HCT116 (cell line): ENCODE results near the gene CFAP46. TPM values are rescaled to one million over a fixed set of nuclear protein-coding genes. Genes with fewer than 3 reads are reported as not detected.

ENCODE experiments used
- ATAC-seq: fragments of 200-7000 bp; cut with Tn5 transposase; 2 replicates; pipeline ENCODE4 v1.9.1; 2020; ENCODE audit warnings: mild to moderate bottlenecking, moderate library complexity
- BruUV-seq: library from RNA; stranded (reverse); fragments of 400-500 nt; replicated peaks from 2 replicates; lab custom pipeline; 2021; lab: Mats Ljungman, UMichigan
- CTCF ChIA-PET: fragments of 300-600 bp; sonication (Branson Sonifier 250); formaldehyde crosslinking; loops from one replicate; lab custom pipeline; 2021; ENCODE audit warnings: antibody characterized with exemption; lab: Charles Lee
- POLR2A ChIA-PET: fragments of 300-600, 350-600 bp; sonication (Branson Sonifier 250); formaldehyde crosslinking; loops from one replicate; lab custom pipeline; 2021; ENCODE audit warnings: antibody characterized with exemption; lab: Charles Lee
- RAD21 ChIA-PET, 2 experiments: fragments of 300-600 bp; sonication (Branson Sonifier 250); formaldehyde crosslinking; loops; one replicate each; lab custom pipeline; 2023; ENCODE audit warnings: low total read pairs in 2 of 2; ENCODE audit not compliant: uncharacterized antibody in 2 of 2, unreplicated experiment in 2 of 2, low non-redundant PET in 1 of 2; lab: Charles Lee
- DNase-seq: peaks from one replicate; pipeline ENCODE4 v3.0.0-alpha.2; 2010; ENCODE audit warnings: low read depth, low spot score
- H2AFZ ChIP-seq: fragments of 200-600 bp; shearing (Covaris generic), sonication (generic); 2 replicates; pipeline ENCODE4 v1.6.1; 2017; ENCODE audit warnings: low read depth, mixed run types, mixed read lengths, antibody characterized with exemption, low read length; ENCODE audit not compliant: poor library complexity, severe bottlenecking
- H3K27ac ChIP-seq: 2 replicates; pipeline ENCODE4 v1.5.1; 2012; ENCODE audit warnings: low read depth, low read length
- H3K27me3 ChIP-seq: fragments of 200-600 bp; sonication (generic); 2 replicates; pipeline ENCODE4 v1.6.1; 2016; ENCODE audit warnings: mixed run types, low read length, mixed read lengths; ENCODE audit not compliant: insufficient read depth
- H3K36me3 ChIP-seq, 2 experiments: fragments of 200-500 bp in 1 of 2; fragments of 200-600 bp in 1 of 2; sonication (Bioruptor generic) in 1 of 2; sonication (generic) in 1 of 2; 2 replicates each; pipeline versions ENCODE4 v1.5.1 to v1.6.1; 2014 to 2016; ENCODE audit warnings: low read length in 2 of 2, inconsistent platforms in 1 of 2, mixed read lengths in 1 of 2, mixed run types in 1 of 2; ENCODE audit not compliant: insufficient read depth in 2 of 2, control insufficient read depth in 1 of 2
- H3K4me1 ChIP-seq, 2 experiments: fragments of 200-600 bp in 1 of 2; sonication (generic) in 1 of 2; 2 replicates each; pipeline versions ENCODE4 v1.5.1 to v1.6.1; 2012 to 2017; ENCODE audit warnings: low read length in 2 of 2, inconsistent platforms in 1 of 2, mild to moderate bottlenecking in 1 of 2, mixed read lengths in 1 of 2, mixed run types in 1 of 2, moderate library complexity in 1 of 2; ENCODE audit not compliant: insufficient read depth in 2 of 2, control insufficient read depth in 1 of 2
- H3K4me2 ChIP-seq: fragments of 200-600 bp; sonication (generic); 2 replicates; pipeline ENCODE4 v1.6.1; 2017; ENCODE audit warnings: mixed run types, low read length, mixed read lengths
- H3K4me3 ChIP-seq, 2 experiments: fragments of 200-600 bp in 1 of 2; sonication (generic) in 1 of 2; replicated peaks in 1 of 2; 2 replicates each; pipeline ENCODE4 v1.5.1; 2011 to 2016; ENCODE audit warnings: low read length in 2 of 2, control low read depth in 1 of 2, low read depth in 1 of 2, mild to moderate bottlenecking in 1 of 2, mixed read lengths in 1 of 2, mixed run types in 1 of 2
- H3K79me2 ChIP-seq: fragments of 200-600 bp; sonication (generic); 2 replicates; pipeline ENCODE4 v1.6.1; 2017; ENCODE audit warnings: mild to moderate bottlenecking, mixed run types, low read length, moderate library complexity, mixed read lengths; ENCODE audit not compliant: insufficient read depth
- H3K9ac ChIP-seq: fragments of 200-600 bp; sonication (generic); 2 replicates; pipeline ENCODE4 v1.6.1; 2016; ENCODE audit warnings: low read length, mixed read lengths
- H3K9me2 ChIP-seq: fragments of 200-600 bp; sonication (generic), shearing (Covaris generic); 2 replicates; pipeline ENCODE4 v1.6.1; 2017; ENCODE audit warnings: mixed run types, mild to moderate bottlenecking, moderate library complexity; ENCODE audit not compliant: insufficient read depth
- H3K9me3 ChIP-seq, 2 experiments: fragments of 200-500 bp in 1 of 2; fragments of 200-600 bp in 1 of 2; sonication (Bioruptor generic) in 1 of 2; sonication (generic) in 1 of 2; 2 replicates each; pipeline ENCODE4 v1.6.1; 2014 to 2017; ENCODE audit warnings: low read length in 2 of 2, mixed read lengths in 2 of 2, inconsistent platforms in 1 of 2, low read depth in 1 of 2, mild to moderate bottlenecking in 1 of 2, mixed run types in 1 of 2, moderate library complexity in 1 of 2; ENCODE audit not compliant: control insufficient read depth in 1 of 2, insufficient read depth in 1 of 2
- H4K20me1 ChIP-seq: fragments of 200-600 bp; sonication (generic), shearing (Covaris generic); 2 replicates; pipeline ENCODE4 v1.6.1; 2017; ENCODE audit warnings: mixed run types, mild to moderate bottlenecking, moderate library complexity; ENCODE audit not compliant: insufficient read depth
- CBX3 ChIP-seq: IDR thresholded peaks from 2 replicates; pipeline ENCODE4 v1.6.1; 2012; ENCODE audit warnings: low read depth
- ELF1 ChIP-seq: IDR thresholded peaks from 2 replicates; pipeline ENCODE4 v1.6.1; 2012; ENCODE audit warnings: low read depth, borderline replicate concordance
- EZH2 ChIP-seq: fragments of 200-600 bp; sonication (generic); IDR thresholded peaks from 2 replicates; pipeline ENCODE4 v1.6.1; 2017; ENCODE audit warnings: antibody characterized with exemption, mixed run types
- FOSL1 ChIP-seq: IDR thresholded peaks from 2 replicates; pipeline ENCODE4 v1.6.1; 2012; ENCODE audit warnings: low read depth
- POLR2AphosphoS5 ChIP-seq: IDR thresholded peaks from 2 replicates; pipeline ENCODE4 v1.6.1; 2011; ENCODE audit warnings: mild to moderate bottlenecking, low read depth, low read length, moderate library complexity
- SRF ChIP-seq: IDR thresholded peaks from 2 replicates; pipeline ENCODE4 v1.6.1; 2012; ENCODE audit warnings: low read depth
- YY1 ChIP-seq: IDR thresholded peaks from 2 replicates; pipeline ENCODE4 v1.6.1; 2011; ENCODE audit warnings: low read length, low read depth, moderate library complexity, mild to moderate bottlenecking; ENCODE audit not compliant: insufficient replicate concordance; ENCODE audit errors: extremely low read depth
- ZNF274 ChIP-seq: fragments of 200-500 bp; sonication (Bioruptor generic); IDR thresholded peaks from 2 replicates; pipeline ENCODE4 v1.6.1; 2014; ENCODE audit warnings: mild to moderate bottlenecking, low read depth, low read length, inconsistent platforms
- intact Hi-C: fragments of 100-400 bp; cut with micrococcal nuclease; formaldehyde crosslinking; loops from 2 replicates; pipeline ENCODE4 v1.10.0; 2022
- total RNA-seq: library from RNA; stranded (reverse); gene quantifications from one replicate; pipeline ENCODE4 v1.2.1, GENCODE V29; 2021; ENCODE audit not compliant: unreplicated experiment
- TF ChIP-seq, protein P1 (sequence below): IDR thresholded peaks from 2 replicates; pipeline ENCODE4 v1.6.1; 2011; ENCODE audit warnings: mild to moderate bottlenecking, low read length, moderate library complexity; ENCODE audit not compliant: insufficient replicate concordance; ENCODE audit errors: extremely low read depth
- TF ChIP-seq, protein P2 (sequence below): IDR thresholded peaks from 2 replicates; pipeline ENCODE4 v1.6.1; 2012; ENCODE audit warnings: low read depth
- TF ChIP-seq, protein P3 (sequence below): IDR thresholded peaks from 2 replicates; pipeline ENCODE4 v1.6.1; 2012

CFAP46 gene
- total RNA-seq, 1 experiment from 2014 or later = 1.4 TPM

DNA sequence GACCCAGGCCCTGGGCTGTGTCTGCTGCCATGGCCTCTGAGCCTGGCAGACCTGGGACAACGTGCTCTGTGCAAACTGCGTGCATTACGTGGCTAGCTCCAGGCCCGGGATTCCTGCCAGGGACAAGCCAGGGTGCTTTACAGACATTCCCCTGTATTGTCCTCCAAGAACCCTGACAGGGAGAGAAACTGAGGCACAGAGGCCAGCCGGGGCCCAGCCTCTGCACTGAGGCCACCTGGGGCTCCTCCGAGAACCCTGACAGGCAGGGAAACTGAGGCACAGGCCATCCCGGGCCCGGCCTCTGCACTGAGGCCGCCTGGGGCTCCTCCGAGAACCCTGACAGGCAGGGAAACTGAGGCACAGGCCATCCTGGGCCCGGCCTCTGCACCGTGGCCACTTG is 64.9 kb downstream of the CFAP46 start:
- Histone ChIP-seq H3K36me3 (no peaks in the 10 kb centered on the region), H3K9me3 (no peaks in the 10 kb centered on the region), H3K9me2 (no peaks in the 10 kb centered on the region), H2AFZ (no peak overlapping the region), H3K27ac (no peak overlapping the region), H3K4me2 (no peak overlapping the region), H3K9ac (no peak overlapping the region), H3K4me1 (no peaks in the 10 kb centered on the region), H3K79me2 (no peaks in the 10 kb centered on the region), H3K4me3 (no peak overlapping the region), H4K20me1 (no peaks in the 10 kb centered on the region), H3K27me3 (peaks cover 2% of the 10 kb centered on the region; the same call in 1 of the 2 replicates)
- DNase-seq = no peak
- intact Hi-C loops = no loop called here
- ChIA-PET POLR2A (no interaction called here), CTCF (no interaction called here), RAD21 (no interaction called here)
- no TSS peak for BruUV-seq
- TF ChIP-seq EZH2 = no peak
- TF ChIP-seq CBX3 = no peak
- no peak for TF ChIP-seq SRF
- no peak for TF ChIP-seq ZNF274
- TF ChIP-seq, protein P1, sequence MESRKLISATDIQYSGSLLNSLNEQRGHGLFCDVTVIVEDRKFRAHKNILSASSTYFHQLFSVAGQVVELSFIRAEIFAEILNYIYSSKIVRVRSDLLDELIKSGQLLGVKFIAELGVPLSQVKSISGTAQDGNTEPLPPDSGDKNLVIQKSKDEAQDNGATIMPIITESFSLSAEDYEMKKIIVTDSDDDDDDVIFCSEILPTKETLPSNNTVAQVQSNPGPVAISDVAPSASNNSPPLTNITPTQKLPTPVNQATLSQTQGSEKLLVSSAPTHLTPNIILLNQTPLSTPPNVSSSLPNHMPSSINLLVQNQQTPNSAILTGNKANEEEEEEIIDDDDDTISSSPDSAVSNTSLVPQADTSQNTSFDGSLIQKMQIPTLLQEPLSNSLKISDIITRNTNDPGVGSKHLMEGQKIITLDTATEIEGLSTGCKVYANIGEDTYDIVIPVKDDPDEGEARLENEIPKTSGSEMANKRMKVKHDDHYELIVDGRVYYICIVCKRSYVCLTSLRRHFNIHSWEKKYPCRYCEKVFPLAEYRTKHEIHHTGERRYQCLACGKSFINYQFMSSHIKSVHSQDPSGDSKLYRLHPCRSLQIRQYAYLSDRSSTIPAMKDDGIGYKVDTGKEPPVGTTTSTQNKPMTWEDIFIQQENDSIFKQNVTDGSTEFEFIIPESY = no peak
- TF ChIP-seq, protein P2, sequence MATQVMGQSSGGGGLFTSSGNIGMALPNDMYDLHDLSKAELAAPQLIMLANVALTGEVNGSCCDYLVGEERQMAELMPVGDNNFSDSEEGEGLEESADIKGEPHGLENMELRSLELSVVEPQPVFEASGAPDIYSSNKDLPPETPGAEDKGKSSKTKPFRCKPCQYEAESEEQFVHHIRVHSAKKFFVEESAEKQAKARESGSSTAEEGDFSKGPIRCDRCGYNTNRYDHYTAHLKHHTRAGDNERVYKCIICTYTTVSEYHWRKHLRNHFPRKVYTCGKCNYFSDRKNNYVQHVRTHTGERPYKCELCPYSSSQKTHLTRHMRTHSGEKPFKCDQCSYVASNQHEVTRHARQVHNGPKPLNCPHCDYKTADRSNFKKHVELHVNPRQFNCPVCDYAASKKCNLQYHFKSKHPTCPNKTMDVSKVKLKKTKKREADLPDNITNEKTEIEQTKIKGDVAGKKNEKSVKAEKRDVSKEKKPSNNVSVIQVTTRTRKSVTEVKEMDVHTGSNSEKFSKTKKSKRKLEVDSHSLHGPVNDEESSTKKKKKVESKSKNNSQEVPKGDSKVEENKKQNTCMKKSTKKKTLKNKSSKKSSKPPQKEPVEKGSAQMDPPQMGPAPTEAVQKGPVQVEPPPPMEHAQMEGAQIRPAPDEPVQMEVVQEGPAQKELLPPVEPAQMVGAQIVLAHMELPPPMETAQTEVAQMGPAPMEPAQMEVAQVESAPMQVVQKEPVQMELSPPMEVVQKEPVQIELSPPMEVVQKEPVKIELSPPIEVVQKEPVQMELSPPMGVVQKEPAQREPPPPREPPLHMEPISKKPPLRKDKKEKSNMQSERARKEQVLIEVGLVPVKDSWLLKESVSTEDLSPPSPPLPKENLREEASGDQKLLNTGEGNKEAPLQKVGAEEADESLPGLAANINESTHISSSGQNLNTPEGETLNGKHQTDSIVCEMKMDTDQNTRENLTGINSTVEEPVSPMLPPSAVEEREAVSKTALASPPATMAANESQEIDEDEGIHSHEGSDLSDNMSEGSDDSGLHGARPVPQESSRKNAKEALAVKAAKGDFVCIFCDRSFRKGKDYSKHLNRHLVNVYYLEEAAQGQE = no peak
- no peak for TF ChIP-seq FOSL1
- no peak for TF ChIP-seq YY1
- TF ChIP-seq ELF1 = no peak
- TF ChIP-seq, protein P3, sequence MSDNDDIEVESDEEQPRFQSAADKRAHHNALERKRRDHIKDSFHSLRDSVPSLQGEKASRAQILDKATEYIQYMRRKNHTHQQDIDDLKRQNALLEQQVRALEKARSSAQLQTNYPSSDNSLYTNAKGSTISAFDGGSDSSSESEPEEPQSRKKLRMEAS = no peak
- no peak for TF ChIP-seq POLR2AphosphoS5
- ATAC-seq = no peak
